ENCODE results near the gene CDKAL1. TPM values are rescaled to one million over a fixed set of nuclear protein-coding genes. Genes with fewer than 3 reads are reported as not detected.

The CDKAL1 gene
- total RNA-seq, 2 donors from 2014 or later, result 12.1 to 19.0 TPM

GRCh38 chr6:20985821-20986220, 451.6 kb downstream of the CDKAL1 start:
- 82% methylated on average over 1 of the region's 1 CpG for WGBS
- H3K27ac ChIP-seq, result no peak overlapping the region
- DNase-seq (ENCODE audit: low spot score), result no peak
- intact Hi-C loops (cut with DNase I), result no loop called here
- no peaks in the 10 kb centered on the region for H3K36me3 ChIP-seq
- no peaks in the 10 kb centered on the region for H3K4me1 ChIP-seq (replicated peaks)
- TF ChIP-seq POLR2AphosphoS5 (IDR thresholded peaks at IDR 0.05) (no peak), CTCF (IDR thresholded peaks at IDR 0.05) (no peak), POLR2A (IDR thresholded peaks at IDR 0.05) (no peak)
- H3K4me3 ChIP-seq, result no peak overlapping the region
- H3K27me3 ChIP-seq (replicated peaks; ENCODE audit: insufficient read depth), result no peaks in the 10 kb centered on the region
- no peaks in the 10 kb centered on the region for H3K9me3 ChIP-seq

- intact Hi-C loops (cut with DNase I), result no loop called here
- WGBS, result 96% methylated on average over 2 of the region's 2 CpGs
Observed at GRCh38 chr6:20991910-20992309, 457.7 kb downstream of the CDKAL1 start.

GRCh38 chr6:20996099-20996498, 461.8 kb downstream of the CDKAL1 start:
- H3K36me3 ChIP-seq, result no peaks in the 10 kb centered on the region
- H3K9me3 ChIP-seq, result no peaks in the 10 kb centered on the region
- H3K27ac ChIP-seq, result no peak overlapping the region
- DNase-seq (ENCODE audit: low spot score), result no peak
- H3K27me3 ChIP-seq (replicated peaks; ENCODE audit: insufficient read depth), result no peaks in the 10 kb centered on the region
- H3K4me1 ChIP-seq (replicated peaks), result no peaks in the 10 kb centered on the region
- TF ChIP-seq CTCF (IDR thresholded peaks at IDR 0.05) (no peak), POLR2A (IDR thresholded peaks at IDR 0.05) (no peak), POLR2AphosphoS5 (IDR thresholded peaks at IDR 0.05) (no peak)
- no peak overlapping the region for H3K4me3 ChIP-seq
- WGBS, result 92% methylated on average over 4 of the region's 4 CpGs
- intact Hi-C loops (cut with DNase I), result no loop called here

More at GRCh38 chr6:20991910-20992309, 457.7 kb downstream of the CDKAL1 start:
- Histone ChIP-seq H3K27me3 (replicated peaks; ENCODE audit: insufficient read depth) (no peaks in the 10 kb centered on the region), H3K4me1 (replicated peaks) (no peaks in the 10 kb centered on the region), H3K4me3 (no peak overlapping the region), H3K36me3 (no peaks in the 10 kb centered on the region), H3K27ac (no peak overlapping the region), H3K9me3 (no peaks in the 10 kb centered on the region)
- no peak for DNase-seq (ENCODE audit: low spot score)
- TF ChIP-seq CTCF (IDR thresholded peaks at IDR 0.05), result no peak
- TF ChIP-seq POLR2A (IDR thresholded peaks at IDR 0.05), result no peak
- no peak for TF ChIP-seq POLR2AphosphoS5 (IDR thresholded peaks at IDR 0.05)

GRCh38 chr6:20997143-20997769, 463.0 kb downstream of the CDKAL1 start:
- no peaks in the 10 kb centered on the region for H3K9me3 ChIP-seq
- WGBS, result 52% methylated on average over 3 of the region's 3 CpGs
- no peak overlapping the region for H3K27ac ChIP-seq
- TF ChIP-seq CTCF (IDR thresholded peaks at IDR 0.05) (no peak), POLR2A (IDR thresholded peaks at IDR 0.05) (no peak), POLR2AphosphoS5 (IDR thresholded peaks at IDR 0.05) (no peak)
- no peaks in the 10 kb centered on the region for H3K4me1 ChIP-seq (replicated peaks)
- H3K4me3 ChIP-seq, result no peak overlapping the region
- no peaks in the 10 kb centered on the region for H3K27me3 ChIP-seq (replicated peaks; ENCODE audit: insufficient read depth)
- H3K36me3 ChIP-seq, result no peaks in the 10 kb centered on the region
- intact Hi-C loops (cut with DNase I), result no loop called here
- DNase-seq (ENCODE audit: low spot score), result no peak

GRCh38 chr6:20997770-20998147, 463.5 kb downstream of the CDKAL1 start:
- Histone ChIP-seq H3K4me3 (no peak overlapping the region), H3K36me3 (no peaks in the 10 kb centered on the region), H3K27ac (no peak overlapping the region), H3K27me3 (replicated peaks; ENCODE audit: insufficient read depth) (no peaks in the 10 kb centered on the region), H3K9me3 (no peaks in the 10 kb centered on the region), H3K4me1 (replicated peaks) (no peaks in the 10 kb centered on the region)
- intact Hi-C loops (cut with DNase I), result no loop called here
- WGBS, result 77% methylated on average over 3 of the region's 3 CpGs
- DNase-seq (ENCODE audit: low spot score), result no peak
- TF ChIP-seq POLR2A (IDR thresholded peaks at IDR 0.05) (no peak), POLR2AphosphoS5 (IDR thresholded peaks at IDR 0.05) (no peak), CTCF (IDR thresholded peaks at IDR 0.05) (no peak)

Measured in prostate gland (tissue), 2 donors.